Activated CD8-positive, alpha-beta memory T cell treated with anti-CD3 and anti-CD28 coated beads, Interleukin-2, amount 10 ng/mL, durations not matched to agents 7 days and 5 days (primary cell): ENCODE measurements around the gene MIDN. TPM values are rescaled to one million over a fixed set of nuclear protein-coding genes. Genes with fewer than 3 reads are reported as not detected.
A peak's percentile ranks its signal among the peaks of the same experiment; 100 is the strongest.

Experiments
- ATAC-seq: fragments of 150-1000 bp; cut with Tn5 transposase; one replicate; pipeline ENCODE4 v1.10.0; 2021; ENCODE audit warnings: moderate library complexity
- CTCF ChIA-PET: fragments of 350-600 bp; sonication (Branson Sonifier 250); formaldehyde crosslinking; loops from one replicate; lab custom pipeline; 2021; ENCODE audit warnings: antibody characterized with exemption; lab: Charles Lee
- DNase-seq: peaks from one replicate; pipeline ENCODE4 v3.0.0-alpha.2; 2020
- H3K27ac Mint-ChIP-seq: one replicate; pipeline ENCODE4 v1.8.0; 2021; ENCODE audit warnings: mild to moderate bottlenecking, mixed read lengths
- H3K27me3 Mint-ChIP-seq: one replicate; pipeline ENCODE4 v1.8.0; 2021; ENCODE audit warnings: mixed read lengths
- H3K36me3 Mint-ChIP-seq: one replicate; pipeline ENCODE4 v1.8.0; 2021; ENCODE audit warnings: mild to moderate bottlenecking, mixed read lengths
- H3K4me1 Mint-ChIP-seq: one replicate; pipeline ENCODE4 v1.8.0; 2021; ENCODE audit warnings: mixed read lengths
- H3K4me3 Mint-ChIP-seq: one replicate; pipeline ENCODE4 v1.8.0; 2021; ENCODE audit warnings: mild to moderate bottlenecking, moderate library complexity, mixed read lengths
- H3K9me3 Mint-ChIP-seq: one replicate; pipeline ENCODE4 v1.8.0; 2022; ENCODE audit warnings: low read depth, mixed read lengths
- total RNA-seq, 2 experiments: library from RNA; stranded (reverse); gene quantifications; one replicate each; pipeline ENCODE4 v1.2.3, GENCODE V29; 2021

MIDN gene
- total RNA-seq, 2 experiments from 2014 or later, result 73.3 to 88.6 TPM

DNA sequence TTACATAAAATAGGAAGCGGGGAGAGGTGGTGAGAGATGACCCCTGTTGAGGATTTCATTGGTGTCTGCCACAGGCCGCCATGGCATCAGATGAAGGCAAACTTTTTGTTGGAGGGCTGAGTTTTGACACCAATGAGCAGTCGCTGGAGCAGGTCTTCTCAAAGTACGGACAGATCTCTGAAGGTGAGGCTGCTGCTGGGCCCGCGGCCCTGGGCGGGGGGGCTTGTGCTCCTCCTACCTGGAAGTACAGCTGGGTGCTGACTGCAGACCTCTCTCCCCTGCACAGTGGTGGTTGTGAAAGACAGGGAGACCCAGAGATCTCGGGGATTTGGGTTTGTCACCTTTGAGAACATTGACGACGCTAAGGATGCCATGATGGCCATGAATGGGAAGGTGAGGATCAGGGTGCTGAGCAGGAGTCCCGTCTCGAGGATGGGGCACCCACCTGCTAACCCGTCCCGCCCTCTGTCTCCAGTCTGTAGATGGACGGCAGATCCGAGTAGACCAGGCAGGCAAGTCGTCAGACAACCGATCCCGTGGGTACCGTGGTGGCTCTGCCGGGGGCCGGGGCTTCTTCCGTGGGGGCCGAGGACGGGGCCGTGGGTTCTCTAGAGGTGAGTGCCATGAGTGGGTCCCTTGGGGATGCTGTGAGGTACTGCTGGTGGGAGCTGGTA lies 22.6 kb downstream of the MIDN start:
- Mint-ChIP-seq H3K27ac (peak overlapping the region; percentile 89), H3K9me3 (no peaks in the 10 kb centered on the region), H3K4me3 (peak overlapping the region; percentile 86), H3K4me1 (peaks cover 65% of the 10 kb centered on the region), H3K27me3 (peaks cover 2% of the 10 kb centered on the region), H3K36me3 (peaks cover 45% of the 10 kb centered on the region)
- DNase-seq (no peak), ATAC-seq (no peak)
- CTCF ChIA-PET, result interaction anchor here (0.9 to 4.3 kb wide), 2 partner anchors 9 to 27 kb away, joined by 3 to 32 read pairs; no protein-coding TSS in a partner anchor

DNA sequence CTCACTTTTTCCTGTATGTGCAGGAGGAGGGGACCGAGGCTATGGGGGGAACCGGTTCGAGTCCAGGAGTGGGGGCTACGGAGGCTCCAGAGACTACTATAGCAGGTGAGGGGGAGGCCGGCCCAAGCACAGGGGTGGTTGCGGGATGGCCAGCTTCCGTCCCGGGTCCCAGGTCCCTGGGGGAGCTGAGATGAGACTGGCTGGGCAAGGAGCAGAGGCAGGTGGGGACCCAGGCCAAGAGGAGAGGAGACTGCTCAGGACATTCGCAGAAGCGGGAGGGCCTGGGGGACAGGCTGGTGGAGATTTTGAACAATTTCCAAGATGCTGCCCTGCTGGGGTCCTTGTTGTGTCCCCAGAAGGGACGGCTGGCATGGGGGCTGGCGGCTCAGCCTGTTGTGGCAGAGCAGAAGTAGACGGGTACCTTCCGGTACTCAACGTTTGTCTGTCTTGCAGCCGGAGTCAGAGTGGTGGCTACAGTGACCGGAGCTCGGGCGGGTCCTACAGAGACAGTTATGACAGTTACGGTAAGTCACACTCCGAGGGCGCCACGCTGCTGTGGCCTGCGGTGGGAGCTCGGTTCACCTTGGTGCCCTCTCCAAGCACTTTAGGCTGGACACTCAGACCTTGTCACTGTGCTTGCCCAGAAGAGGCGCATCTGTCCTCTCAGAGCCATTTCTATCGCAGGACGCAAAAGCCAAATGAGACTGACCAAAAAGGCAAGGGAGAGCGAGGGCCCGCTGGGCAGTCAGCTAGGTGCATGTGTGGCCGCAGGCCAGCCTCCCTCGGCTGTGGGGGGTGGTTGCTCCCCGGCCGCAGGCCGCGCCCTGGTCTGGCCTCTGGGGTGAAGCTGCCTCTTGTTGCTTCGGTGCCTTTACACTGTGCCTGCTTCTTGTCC lies 23.4 kb downstream of the MIDN start:
- no peaks in the 10 kb centered on the region for H3K9me3 Mint-ChIP-seq
- peaks cover 46% of the 10 kb centered on the region for H3K36me3 Mint-ChIP-seq
- CTCF ChIA-PET, result interaction anchor here (0.9 to 4.3 kb wide), 3 partner anchors 8 to 28 kb away, joined by 3 to 32 read pairs (median 3); no protein-coding TSS in a partner anchor
- DNase-seq, result no peak
- peak overlapping the region; percentile 86 for H3K4me3 Mint-ChIP-seq
- H3K27me3 Mint-ChIP-seq, result peaks cover 2% of the 10 kb centered on the region
- H3K4me1 Mint-ChIP-seq, result peaks cover 67% of the 10 kb centered on the region
- ATAC-seq, result no peak
- H3K27ac Mint-ChIP-seq, result peak overlapping the region; percentile 89

DNA sequence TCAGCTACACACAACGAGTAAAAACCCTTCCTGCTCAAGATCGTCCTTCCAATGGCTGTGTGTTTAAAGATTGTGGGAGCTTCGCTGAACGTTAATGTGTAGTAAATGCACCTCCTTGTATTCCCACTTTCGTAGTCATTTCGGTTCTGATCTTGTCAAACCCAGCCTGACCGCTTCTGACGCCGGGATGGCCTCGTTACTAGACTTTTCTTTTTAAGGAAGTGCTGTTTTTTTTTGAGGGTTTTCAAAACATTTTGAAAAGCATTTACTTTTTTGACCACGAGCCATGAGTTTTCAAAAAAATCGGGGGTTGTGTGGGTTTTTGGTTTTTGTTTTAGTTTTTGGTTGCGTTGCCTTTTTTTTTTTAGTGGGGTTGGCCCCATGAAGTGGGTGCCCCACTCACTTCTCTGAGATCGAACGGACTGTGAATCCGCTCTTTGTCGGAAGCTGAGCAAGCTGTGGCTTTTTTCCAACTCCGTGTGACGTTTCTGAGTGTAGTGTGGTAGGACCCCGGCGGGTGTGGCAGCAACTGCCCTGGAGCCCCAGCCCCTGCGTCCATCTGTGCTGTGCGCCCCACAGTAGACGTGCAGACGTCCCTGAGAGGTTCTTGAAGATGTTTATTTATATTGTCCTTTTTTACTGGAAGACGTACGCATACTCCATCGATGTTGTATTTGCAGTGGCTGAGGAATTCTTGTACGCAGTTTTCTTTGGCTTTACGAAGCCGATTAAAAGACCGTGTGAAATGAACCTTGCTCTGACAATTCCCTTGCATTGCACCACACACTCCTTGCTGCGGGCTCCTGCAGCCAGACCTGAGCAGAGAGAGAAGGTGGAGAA lies 24.3 kb downstream of the MIDN start:
- peaks cover 64% of the 10 kb centered on the region for H3K4me1 Mint-ChIP-seq

DNA sequence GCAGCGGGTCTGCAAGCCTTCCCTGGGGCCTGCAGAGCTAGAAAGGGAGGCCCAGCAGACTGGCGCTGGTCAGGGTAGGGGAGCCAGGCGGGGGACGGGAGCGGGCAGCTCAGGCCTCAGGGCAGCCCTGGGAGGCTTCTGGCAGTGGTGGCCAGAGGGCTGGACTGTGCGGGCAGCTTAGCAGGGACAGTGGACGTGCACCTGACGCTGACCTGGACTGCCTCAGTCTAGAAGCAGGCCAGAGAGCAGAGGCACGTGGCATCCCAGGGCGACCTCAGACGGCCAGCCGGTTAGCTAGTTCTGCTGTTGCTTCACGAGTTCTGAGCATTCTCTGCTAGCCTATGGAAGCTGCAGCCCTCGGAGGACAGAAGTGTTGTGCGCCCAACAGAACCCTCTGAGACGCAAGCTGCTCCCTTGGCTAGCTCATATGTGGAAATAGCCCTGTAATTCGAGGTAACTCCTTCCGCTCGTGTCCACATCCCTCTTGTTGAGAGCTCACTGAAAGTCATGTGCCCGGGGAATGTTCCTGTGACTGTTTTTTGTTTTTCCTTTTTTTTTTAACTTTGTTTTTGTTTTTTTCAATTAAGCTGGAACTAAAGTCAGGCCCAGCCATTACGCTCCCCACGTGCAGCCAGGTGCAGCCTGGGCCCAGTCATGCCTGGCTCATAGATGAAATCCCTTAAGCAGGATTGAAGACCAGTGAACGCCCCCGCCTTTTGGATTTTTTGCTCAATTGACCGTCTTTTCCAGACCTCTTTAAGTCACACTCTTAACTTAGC lies 25.1 kb downstream of the MIDN start:
- Mint-ChIP-seq H3K27me3 (no peaks in the 10 kb centered on the region), H3K4me3 (peak overlapping the region; percentile 28), H3K36me3 (peaks cover 46% of the 10 kb centered on the region), H3K9me3 (no peaks in the 10 kb centered on the region), H3K4me1 (peaks cover 61% of the 10 kb centered on the region), H3K27ac (peak overlapping the region; percentile 75)
- CTCF ChIA-PET, result interaction anchor here (0.6 to 4.3 kb wide), 4 partner anchors 14 to 30 kb away, joined by 3 to 32 read pairs (median 4); no protein-coding TSS in a partner anchor
- ATAC-seq (no peak), DNase-seq (no peak)

More for the DNA sequence above, 24.3 kb downstream of the MIDN start:
- CTCF ChIA-PET, result interaction anchor here (1.0 to 4.3 kb wide), 3 partner anchors 13 to 29 kb away, joined by 3 to 32 read pairs (median 4); no protein-coding TSS in a partner anchor
- ATAC-seq, result no peak
- no peaks in the 10 kb centered on the region for H3K9me3 Mint-ChIP-seq
- peak overlapping the region; percentile 50 for H3K4me3 Mint-ChIP-seq
- no peaks in the 10 kb centered on the region for H3K27me3 Mint-ChIP-seq
- H3K36me3 Mint-ChIP-seq, result peaks cover 46% of the 10 kb centered on the region
- H3K27ac Mint-ChIP-seq, result peak overlapping the region; percentile 75
- no peak for DNase-seq

DNA sequence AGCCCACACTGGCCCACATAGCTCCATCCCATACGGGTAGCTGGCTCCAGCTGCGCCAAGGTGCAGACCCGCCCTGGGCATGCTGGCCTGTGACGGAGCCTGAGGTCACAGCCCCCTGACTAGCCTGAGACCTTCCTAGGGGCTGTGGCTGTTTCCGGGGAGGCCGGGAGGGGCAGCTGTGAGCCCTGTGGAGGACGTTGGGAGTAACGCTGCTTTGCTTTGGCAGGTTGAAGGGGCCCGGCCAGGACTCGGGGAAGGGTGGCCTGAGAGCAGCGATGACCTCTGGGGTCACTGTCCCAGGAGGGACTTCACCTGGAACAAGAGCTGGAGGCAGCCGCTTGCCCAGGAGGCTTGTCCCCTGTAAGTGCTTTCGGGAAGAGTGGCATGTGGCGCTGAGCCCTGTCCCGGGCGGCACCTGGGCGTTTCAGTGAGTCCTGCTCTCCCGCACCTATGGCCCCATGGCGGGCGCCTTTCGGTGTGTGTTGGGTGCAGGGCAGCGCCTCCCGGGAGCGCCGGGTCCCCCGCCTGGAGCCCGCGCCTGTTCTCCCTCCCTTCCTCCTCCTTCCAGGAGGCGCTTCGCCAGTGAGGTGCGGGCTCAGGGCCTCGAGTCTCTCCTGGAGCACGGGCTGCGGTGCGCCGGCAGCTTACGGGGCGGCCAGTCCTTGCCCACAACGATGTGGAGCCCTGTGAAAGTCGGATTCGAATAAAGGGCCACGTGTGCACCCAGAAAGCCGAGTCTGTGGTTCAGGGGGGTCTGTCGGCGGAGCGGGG lies 25.9 kb downstream of the MIDN start:
- H3K27me3 Mint-ChIP-seq, result no peaks in the 10 kb centered on the region
- no peak for ATAC-seq
- H3K9me3 Mint-ChIP-seq, result no peaks in the 10 kb centered on the region
- CTCF ChIA-PET, result interaction anchor here (0.6 to 4.3 kb wide), 4 partner anchors 14 to 31 kb away, joined by 3 to 32 read pairs (median 4); no protein-coding TSS in a partner anchor
- H3K4me3 Mint-ChIP-seq, result peak overlapping the region; percentile 55
- peaks cover 46% of the 10 kb centered on the region for H3K36me3 Mint-ChIP-seq
- H3K27ac Mint-ChIP-seq, result peak overlapping the region; percentile 64
- peaks cover 56% of the 10 kb centered on the region for H3K4me1 Mint-ChIP-seq
- DNase-seq, result no peak

DNA sequence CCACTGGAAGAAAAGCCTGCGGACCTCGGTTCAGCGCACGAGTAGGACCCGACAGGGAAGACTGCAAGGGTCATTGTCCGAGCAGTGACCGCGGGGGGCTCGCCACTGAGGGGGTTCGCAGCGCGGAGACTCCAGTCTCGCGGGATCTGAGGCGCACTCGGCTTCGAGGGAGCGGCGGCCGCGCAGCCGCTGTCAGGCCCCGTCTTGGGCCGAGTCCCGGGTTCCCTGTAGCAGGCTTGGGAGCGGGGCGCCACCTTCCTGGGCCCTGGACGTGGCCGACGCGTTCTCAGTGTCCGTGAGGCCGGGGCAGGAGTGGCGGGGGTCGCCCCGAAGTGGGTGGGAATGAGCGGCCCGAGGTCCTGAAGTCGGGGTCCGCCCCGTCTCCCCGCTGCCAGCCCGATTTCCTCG lies 26.5 kb downstream of the MIDN start:
- Mint-ChIP-seq H3K27me3 (no peaks in the 10 kb centered on the region), H3K4me3 (peak overlapping the region; percentile 55), H3K36me3 (peaks cover 48% of the 10 kb centered on the region), H3K4me1 (peaks cover 59% of the 10 kb centered on the region), H3K27ac (peak overlapping the region; percentile 64), H3K9me3 (no peaks in the 10 kb centered on the region)
- DNase-seq, result no peak
- CTCF ChIA-PET, result interaction anchor here (1.0 to 4.3 kb wide), 7 partner anchors 9 to 34 kb away, joined by 3 to 32 read pairs (median 4); no protein-coding TSS in a partner anchor
- no peak for ATAC-seq

DNA sequence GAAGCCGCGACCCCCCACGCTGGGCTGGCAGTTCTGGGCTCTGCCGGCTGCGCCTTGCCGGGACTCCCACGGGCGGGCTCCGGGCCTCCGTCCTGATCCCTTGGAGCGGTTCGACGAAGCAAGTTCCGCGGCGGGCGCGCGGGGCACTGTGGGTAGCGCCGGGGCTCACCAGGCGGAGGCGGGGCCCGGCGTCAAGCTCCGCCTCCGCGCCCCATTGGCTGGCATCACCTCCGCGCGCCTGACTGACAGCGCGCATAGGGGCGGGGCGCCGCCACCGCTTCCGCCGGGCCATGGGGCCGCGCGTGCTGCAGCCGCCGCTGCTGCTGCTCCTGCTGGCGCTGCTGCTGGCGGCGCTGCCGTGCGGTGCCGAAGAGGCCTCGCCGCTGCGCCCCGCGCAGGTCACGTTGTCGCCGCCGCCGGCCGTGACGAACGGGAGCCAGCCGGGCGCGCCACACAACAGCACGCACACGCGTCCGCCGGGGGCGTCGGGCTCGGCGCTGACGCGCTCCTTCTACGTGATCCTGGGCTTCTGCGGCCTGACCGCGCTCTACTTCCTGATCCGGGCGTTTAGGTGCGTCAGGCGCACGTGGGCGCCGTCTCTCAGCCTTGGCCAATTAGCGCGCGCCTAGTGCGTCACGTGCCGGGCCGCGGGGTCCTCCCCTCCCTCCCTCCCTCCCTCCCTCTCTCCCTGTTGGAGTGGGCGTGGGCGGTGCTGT lies 27.0 kb downstream of the MIDN start, which contains the start of gene FAM174C:
Gene FAM174C (plus strand): TSS at position 271 of the 716 bp plus-strand sequence. CDS start 20 bp downstream, at position 291.
- H3K27me3 Mint-ChIP-seq, result no peaks in the 10 kb centered on the region
- peak within 1 kb of the TSS; percentile 88 for H3K27ac Mint-ChIP-seq
- DNase-seq, result peak; percentile 98
- H3K9me3 Mint-ChIP-seq, result no peaks in the 10 kb centered on the region
- H3K4me1 Mint-ChIP-seq, result peaks cover 56% of the 10 kb centered on the region
- peak within 1 kb of the TSS; percentile 74 for H3K4me3 Mint-ChIP-seq
- ATAC-seq, result peak; percentile 87
- H3K36me3 Mint-ChIP-seq, result peaks cover 43% of the 10 kb centered on the region
- CTCF ChIA-PET, result interaction anchor here (1.0 to 1.5 kb wide), 5 partner anchors 9 to 35 kb away, joined by 3 to 16 read pairs (median 4); no protein-coding TSS in a partner anchor

DNA sequence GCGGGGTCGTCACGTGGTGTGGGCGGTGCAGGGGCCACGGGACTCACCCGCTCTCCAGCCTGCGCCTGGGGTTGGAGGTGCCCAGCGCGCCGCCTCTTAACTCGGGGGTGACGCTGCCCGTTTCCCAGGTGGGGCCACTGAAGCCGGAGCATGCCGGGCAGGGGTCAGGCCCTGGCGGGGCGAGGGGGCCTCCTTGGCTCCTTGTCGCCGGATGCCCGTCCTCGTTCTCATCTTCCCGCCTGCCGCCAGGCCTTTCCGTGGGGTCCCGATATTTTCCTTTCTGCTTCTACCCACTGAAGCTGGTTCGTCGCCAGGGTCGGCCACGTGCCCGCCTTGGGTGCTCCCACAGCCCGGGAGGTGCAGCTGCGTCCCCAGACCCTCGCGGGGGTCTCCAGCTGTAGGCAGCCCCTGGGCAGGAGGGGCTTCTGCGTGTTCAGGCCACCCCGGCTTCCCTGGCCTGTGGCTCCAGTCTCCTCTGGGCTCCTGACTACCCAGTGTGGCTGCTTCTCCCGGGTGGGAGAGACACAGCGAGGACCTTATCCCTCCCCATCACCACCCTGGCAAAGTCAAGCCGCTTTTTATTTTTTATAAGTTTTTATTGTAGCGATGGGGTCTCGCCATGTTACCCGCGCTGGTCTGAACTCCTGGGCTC lies 27.7 kb downstream of the MIDN start:
- Mint-ChIP-seq H3K36me3 (peaks cover 37% of the 10 kb centered on the region), H3K9me3 (no peaks in the 10 kb centered on the region), H3K4me1 (peaks cover 50% of the 10 kb centered on the region), H3K4me3 (peak overlapping the region; percentile 74), H3K27me3 (no peaks in the 10 kb centered on the region), H3K27ac (peak overlapping the region; percentile 88)
- ATAC-seq (no peak), DNase-seq (no peak)
- CTCF ChIA-PET, result interaction anchor here (0.6 to 1.5 kb wide), 4 partner anchors 10 to 517 kb away, joined by 3 to 12 read pairs (median 4); no protein-coding TSS in a partner anchor

DNA sequence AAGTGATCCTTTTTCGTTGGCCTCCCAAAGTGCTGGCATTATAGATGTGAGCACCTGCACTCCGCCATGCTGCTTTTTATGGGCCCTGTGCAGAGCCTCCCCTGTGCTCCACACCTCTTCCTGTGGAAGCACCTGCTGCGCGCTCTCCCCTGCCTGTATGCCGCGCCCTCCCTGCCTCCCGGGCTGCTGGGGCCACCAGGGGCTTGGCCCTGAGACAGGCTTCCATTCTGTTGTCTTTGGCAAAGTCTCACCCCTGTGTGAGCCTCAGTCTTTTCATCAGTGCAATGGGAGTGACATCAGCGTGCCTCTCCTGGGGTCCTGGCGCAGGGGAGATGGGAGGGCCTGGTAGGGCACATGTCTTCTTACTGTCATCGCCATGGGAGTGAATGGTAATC lies 28.2 kb downstream of the MIDN start:
- ATAC-seq, result no peak
- H3K4me1 Mint-ChIP-seq, result peaks cover 44% of the 10 kb centered on the region
- peak overlapping the region; percentile 74 for H3K4me3 Mint-ChIP-seq
- no peaks in the 10 kb centered on the region for H3K9me3 Mint-ChIP-seq
- CTCF ChIA-PET, result interaction anchor here (0.6 to 5.1 kb wide), 3 partner anchors 30 to 517 kb away, joined by 3 to 40 read pairs (median 3); no protein-coding TSS in a partner anchor
- DNase-seq, result peak; percentile 62
- H3K27ac Mint-ChIP-seq, result peak overlapping the region; percentile 88
- no peaks in the 10 kb centered on the region for H3K27me3 Mint-ChIP-seq
- peaks cover 31% of the 10 kb centered on the region for H3K36me3 Mint-ChIP-seq

DNA sequence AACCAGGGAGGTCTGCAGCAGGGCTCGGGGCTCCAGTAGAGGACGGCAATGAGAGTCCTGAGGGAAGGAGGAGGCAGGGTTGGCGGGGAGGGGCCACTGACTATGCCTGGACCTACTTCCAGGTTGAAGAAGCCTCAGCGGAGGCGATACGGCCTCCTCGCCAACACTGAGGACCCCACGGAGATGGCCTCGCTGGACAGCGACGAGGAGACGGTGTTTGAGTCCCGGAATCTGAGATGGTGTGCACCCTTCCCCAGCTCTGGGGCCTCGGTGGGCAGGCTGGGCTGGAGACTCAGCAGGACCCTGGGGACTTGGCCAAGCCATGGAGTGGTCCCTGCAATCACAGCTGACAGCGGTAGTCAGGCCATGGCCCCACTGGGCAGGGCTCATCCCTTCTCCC lies 28.7 kb downstream of the MIDN start:
- DNase-seq (no peak), ATAC-seq (no peak)
- Mint-ChIP-seq H3K27me3 (no peaks in the 10 kb centered on the region), H3K9me3 (no peaks in the 10 kb centered on the region), H3K27ac (peak overlapping the region; percentile 88), H3K36me3 (peaks cover 27% of the 10 kb centered on the region), H3K4me1 (peaks cover 40% of the 10 kb centered on the region), H3K4me3 (peak overlapping the region; percentile 74)
- CTCF ChIA-PET, result interaction anchor here (0.9 to 5.1 kb wide), 3 partner anchors 33 to 160 kb away, joined by 3 to 40 read pairs (median 7); no protein-coding TSS in a partner anchor
